ENCODE results near the gene CHSY1. TPM values are rescaled to one million over a fixed set of nuclear protein-coding genes. Genes with fewer than 3 reads are reported as not detected.

The CHSY1 gene
- total RNA-seq, 1 donor: 41.5 TPM

DNA sequence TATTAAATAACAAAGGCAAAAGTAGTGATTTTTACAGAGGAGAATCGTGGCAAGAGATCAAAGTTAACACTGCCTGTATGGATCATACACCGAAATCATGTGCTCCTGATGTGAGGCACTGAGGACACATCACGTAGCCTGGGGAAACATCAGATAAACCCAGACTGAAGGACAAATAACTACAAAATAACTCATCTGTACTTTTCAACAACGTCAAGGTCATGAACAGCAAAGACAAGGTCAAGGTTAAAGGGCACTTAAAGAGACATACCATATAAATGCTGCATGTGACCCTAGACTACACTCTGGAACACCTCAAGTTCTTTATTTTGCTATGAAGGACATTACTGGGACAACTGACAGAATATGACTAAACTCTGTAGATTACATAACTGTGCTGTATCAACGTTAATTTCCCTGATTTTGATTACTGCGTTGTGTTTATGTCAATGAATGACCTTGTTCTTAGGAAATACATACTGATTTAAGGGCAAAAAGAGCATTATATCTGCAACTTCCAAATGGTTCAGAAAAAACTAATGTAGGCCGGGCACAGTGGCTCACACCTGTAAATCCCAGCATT lies 48.1 kb downstream of the CHSY1 start:
- no peak overlapping the region for H3K4me3 ChIP-seq (ENCODE audit: low read depth, low read length)
- DNase-seq (ENCODE audit: low read depth): no peak
- TF ChIP-seq, protein P1, sequence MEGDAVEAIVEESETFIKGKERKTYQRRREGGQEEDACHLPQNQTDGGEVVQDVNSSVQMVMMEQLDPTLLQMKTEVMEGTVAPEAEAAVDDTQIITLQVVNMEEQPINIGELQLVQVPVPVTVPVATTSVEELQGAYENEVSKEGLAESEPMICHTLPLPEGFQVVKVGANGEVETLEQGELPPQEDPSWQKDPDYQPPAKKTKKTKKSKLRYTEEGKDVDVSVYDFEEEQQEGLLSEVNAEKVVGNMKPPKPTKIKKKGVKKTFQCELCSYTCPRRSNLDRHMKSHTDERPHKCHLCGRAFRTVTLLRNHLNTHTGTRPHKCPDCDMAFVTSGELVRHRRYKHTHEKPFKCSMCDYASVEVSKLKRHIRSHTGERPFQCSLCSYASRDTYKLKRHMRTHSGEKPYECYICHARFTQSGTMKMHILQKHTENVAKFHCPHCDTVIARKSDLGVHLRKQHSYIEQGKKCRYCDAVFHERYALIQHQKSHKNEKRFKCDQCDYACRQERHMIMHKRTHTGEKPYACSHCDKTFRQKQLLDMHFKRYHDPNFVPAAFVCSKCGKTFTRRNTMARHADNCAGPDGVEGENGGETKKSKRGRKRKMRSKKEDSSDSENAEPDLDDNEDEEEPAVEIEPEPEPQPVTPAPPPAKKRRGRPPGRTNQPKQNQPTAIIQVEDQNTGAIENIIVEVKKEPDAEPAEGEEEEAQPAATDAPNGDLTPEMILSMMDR (IDR thresholded peaks at IDR 0.05; ENCODE audit: insufficient read depth, low read depth, low read length): no peak

DNA sequence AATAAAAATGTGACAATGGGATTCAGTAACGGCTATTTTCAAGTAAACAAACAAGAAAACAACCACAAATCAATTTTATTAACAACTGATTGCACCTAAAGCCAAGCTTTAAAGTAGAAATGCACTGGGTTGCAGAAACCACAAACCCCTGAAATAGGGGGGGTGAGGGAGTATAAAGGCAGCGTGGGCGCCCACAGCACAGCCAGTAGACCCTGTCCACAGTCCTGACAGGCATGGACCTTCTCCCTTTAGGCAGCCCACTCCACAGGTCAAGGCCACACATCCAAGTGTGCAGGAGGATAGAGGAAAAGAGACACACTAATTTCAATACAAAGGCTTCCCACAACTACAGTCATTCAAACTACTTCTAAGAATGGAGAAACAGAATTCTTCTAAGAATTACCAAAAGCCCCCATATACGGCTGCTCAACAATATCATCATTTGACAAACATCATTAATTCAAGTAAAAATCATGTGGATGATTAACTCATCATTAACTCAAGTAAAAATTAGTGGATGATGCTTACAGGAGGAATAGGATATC lies 48.7 kb downstream of the CHSY1 start:
- no peak for DNase-seq (ENCODE audit: low read depth)
- TF ChIP-seq, protein P1 (IDR thresholded peaks at IDR 0.05; ENCODE audit: insufficient read depth, low read depth, low read length): no peak

DNA sequence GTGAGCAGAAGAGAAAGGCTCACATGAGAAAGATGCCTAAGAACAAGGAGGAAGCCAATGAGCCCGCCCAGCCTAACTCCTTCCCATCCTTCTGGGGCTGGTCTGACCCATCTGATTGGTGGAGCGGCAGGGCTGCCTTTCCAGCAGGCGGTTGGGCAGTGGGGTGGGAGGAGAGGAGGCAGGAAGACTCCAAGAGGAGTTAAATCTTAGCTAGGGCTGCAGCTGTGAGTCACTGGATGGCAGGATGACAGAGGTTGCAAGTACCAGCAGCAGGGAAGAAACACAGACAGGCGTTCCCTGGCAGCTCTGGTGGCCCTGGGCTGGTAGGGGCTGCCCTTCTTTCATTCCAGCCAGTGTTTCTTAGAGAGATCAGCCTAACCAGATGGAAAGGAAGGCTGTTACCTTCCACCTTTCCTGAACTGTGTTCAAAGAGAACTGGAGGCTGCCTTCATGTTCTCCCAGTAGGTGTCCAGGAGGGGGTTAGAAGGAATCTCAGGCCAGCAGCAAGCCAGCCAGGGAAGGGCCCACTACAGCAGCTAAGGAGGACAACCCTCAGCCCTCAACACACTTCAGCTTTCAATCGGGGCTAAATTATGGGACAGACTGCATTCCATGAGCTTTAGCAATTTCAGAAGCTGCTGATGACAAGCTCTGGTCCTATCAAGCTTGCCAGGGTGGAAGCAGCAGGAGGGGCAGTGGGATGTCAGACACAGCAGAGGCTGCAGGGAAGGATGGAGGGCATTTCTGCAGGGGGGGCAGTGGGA lies 50.3 kb downstream of the CHSY1 start:
- H3K4me3 ChIP-seq (ENCODE audit: low read depth, low read length): no peak overlapping the region
- peak; percentile 98 for DNase-seq (ENCODE audit: low read depth)
- TF ChIP-seq, protein P1 (IDR thresholded peaks at IDR 0.05; ENCODE audit: insufficient read depth, low read depth, low read length): peak; percentile 3

More for the DNA sequence above, 48.7 kb downstream of the CHSY1 start:
- H3K4me3 ChIP-seq (ENCODE audit: low read depth, low read length): no peak overlapping the region

DNA sequence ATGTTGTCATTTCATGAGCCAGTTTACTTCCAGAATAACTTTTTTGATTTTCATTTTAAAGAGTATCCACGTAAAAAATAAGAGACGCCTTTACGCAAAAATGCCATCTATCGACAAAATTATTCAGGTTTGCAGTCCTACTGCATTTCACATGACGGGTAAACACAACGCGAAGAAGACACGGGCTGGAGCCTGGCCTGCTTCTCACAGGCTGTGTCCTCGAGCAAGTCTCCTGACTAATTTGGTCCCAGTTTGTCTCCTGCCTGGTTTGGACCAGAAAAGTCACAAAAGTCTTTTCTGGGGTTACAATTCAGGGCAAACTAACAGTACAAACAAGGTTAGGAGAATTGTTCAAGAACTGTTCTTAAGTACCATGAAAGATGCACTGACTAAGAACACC lies 51.7 kb downstream of the CHSY1 start:
- no peak for DNase-seq (ENCODE audit: low read depth)
- TF ChIP-seq, protein P1 (IDR thresholded peaks at IDR 0.05; ENCODE audit: insufficient read depth, low read depth, low read length): no peak
- no peak overlapping the region for H3K4me3 ChIP-seq (ENCODE audit: low read depth, low read length)

DNA sequence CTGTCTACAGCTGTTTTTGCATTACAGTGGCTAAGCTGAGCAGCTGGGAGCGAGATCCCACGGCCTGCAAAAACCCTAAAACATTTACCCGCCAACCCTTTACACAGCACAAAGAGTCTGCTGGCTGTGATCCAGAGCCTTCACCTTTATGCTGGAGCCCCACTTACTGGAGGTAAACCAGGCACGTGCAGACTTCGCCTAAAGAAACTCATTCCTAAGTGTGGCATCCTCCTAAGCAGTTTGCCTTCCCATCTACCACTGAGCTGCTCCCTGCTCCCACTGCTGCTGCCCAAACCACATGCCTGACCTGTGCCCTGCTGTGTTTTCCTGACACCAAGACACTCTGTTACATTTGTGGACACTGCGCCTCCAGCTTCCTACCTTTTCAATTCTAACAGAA lies 53.0 kb downstream of the CHSY1 start:
- TF ChIP-seq, protein P1 (IDR thresholded peaks at IDR 0.05; ENCODE audit: insufficient read depth, low read depth, low read length): no peak
- no peak overlapping the region for H3K4me3 ChIP-seq (ENCODE audit: low read depth, low read length)
- DNase-seq (ENCODE audit: low read depth): peak; percentile 61

DNA sequence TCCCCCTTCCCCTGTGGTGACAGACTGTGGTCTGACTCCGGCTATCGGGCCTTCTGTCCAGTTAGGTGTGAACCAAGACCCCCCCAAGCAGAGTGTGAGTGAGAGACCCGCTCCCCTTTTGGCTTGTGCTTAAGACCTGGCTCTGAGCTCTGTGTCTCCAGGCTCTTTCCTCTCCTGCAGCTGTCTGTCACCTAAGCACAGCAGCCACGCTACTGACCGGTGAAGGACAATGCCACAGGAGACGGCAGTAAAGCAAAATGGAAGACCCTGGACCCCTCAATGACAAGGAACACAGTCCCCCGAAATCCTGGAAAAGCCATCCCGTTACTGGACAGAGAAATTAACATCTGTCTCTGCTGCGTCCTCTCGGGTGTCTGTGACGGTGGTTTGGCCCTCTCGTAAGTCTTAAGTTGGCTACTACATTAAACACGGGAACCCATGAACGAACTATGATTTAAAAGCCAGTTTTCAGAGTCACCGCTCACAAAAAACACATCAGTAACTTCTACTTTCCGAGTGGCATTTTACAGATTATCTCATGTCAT lies 53.7 kb downstream of the CHSY1 start:
- DNase-seq (ENCODE audit: low read depth): no peak
- TF ChIP-seq, protein P1 (IDR thresholded peaks at IDR 0.05; ENCODE audit: insufficient read depth, low read depth, low read length): no peak
- H3K4me3 ChIP-seq (ENCODE audit: low read depth, low read length): no peak overlapping the region
